SU-DHL-6 (cell line): ENCODE results near the gene CECR2.

Experiments used
- CTCF ChIP-seq: fragments of 200-600 bp; sonication (generic); IDR thresholded peaks from one replicate; pipeline ENCODE4 v1.5.1; 2017; ENCODE audit warnings: antibody characterized with exemption, mild to moderate bottlenecking, low read length, moderate library complexity; ENCODE audit not compliant: insufficient read depth, poor library complexity, severe bottlenecking
- EZH2phosphoT487 ChIP-seq: fragments of 200-600 bp; sonication (generic), shearing (Covaris generic); conservative IDR thresholded peaks from 2 replicates; pipeline ENCODE4 v1.6.1; 2018; ENCODE audit warnings: mild to moderate bottlenecking, antibody characterized with exemption, low read length, moderate library complexity, mixed read lengths

GRCh38 chr22:17523925-17524324 lies 154.7 kb downstream of the CECR2 start:
- TF ChIP-seq CTCF (no peak), EZH2phosphoT487 (no peak)
